IPS DF 6.9 (cell line): ENCODE data around the gene CEMIP2.
"Not testable (repeated sequence)": the region's sequence is repeated elsewhere in the genome, so short reads cannot be mapped to it uniquely, and the experiment has no call there.

Experiments used
- DNase-seq: peaks from one replicate; pipeline ENCODE4 v3.0.0-alpha.2; 2013; ENCODE audit warnings: low read depth, low spot score
- H3K27ac ChIP-seq: one replicate; pipeline ENCODE4 v1.5.1; 2013; ENCODE audit warnings: low read length, control low read depth
- H3K27me3 ChIP-seq: 2 replicates; pipeline ENCODE4 v1.6.1; 2013; ENCODE audit warnings: mild to moderate bottlenecking, low read length; ENCODE audit not compliant: control insufficient read depth, insufficient read depth
- H3K36me3 ChIP-seq: 2 replicates; pipeline ENCODE4 v1.6.1; 2013; ENCODE audit warnings: low read length; ENCODE audit not compliant: control insufficient read depth, insufficient read depth
- H3K4me1 ChIP-seq: 2 replicates; pipeline ENCODE4 v1.6.1; 2013; ENCODE audit warnings: low read length; ENCODE audit not compliant: control insufficient read depth, insufficient read depth
- H3K4me3 ChIP-seq: 2 replicates; pipeline ENCODE4 v1.5.1; 2013; ENCODE audit warnings: mild to moderate bottlenecking, low read length
- H3K9me3 ChIP-seq: 2 replicates; pipeline ENCODE4 v1.6.1; 2013; ENCODE audit warnings: low read length, inconsistent platforms; ENCODE audit not compliant: control insufficient read depth, insufficient read depth
- WGBS: extraction: QIAGEN DNeasy Blood & Tissue Kit; methylation state at CpG from one replicate; pipeline ENCODE4 v1.1.7; 2013; ENCODE audit warnings: mixed read lengths, missing lambda C conversion rate; ENCODE audit not compliant: insufficient read length, insufficient coverage; 5-methylcytosine and 5-hydroxymethylcytosine counted together

The CEMIP2 gene

GRCh38 chr9:71669284-71669995 lies 98.9 kb downstream of the CEMIP2 start:
- WGBS, result no CpG with 5 or more reads among the region's 3 CpGs
- H3K4me3 ChIP-seq, result no peak overlapping the region
- H3K9me3 ChIP-seq, result no peaks in the 10 kb centered on the region
- no peaks in the 10 kb centered on the region for H3K27me3 ChIP-seq
- DNase-seq, result no peak
- no peak overlapping the region for H3K27ac ChIP-seq
- H3K4me1 ChIP-seq, result no peaks in the 10 kb centered on the region
- no peaks in the 10 kb centered on the region for H3K36me3 ChIP-seq

GRCh38 chr9:71668717-71669116 lies 99.6 kb downstream of the CEMIP2 start:
- Histone ChIP-seq H3K27me3 (no peaks in the 10 kb centered on the region), H3K4me3 (no peak overlapping the region), H3K4me1 (no peaks in the 10 kb centered on the region), H3K36me3 (no peaks in the 10 kb centered on the region), H3K9me3 (no peaks in the 10 kb centered on the region), H3K27ac (no peak overlapping the region)
- no peak for DNase-seq
- WGBS, result no CpG with 5 or more reads among the region's 2 CpGs

GRCh38 chr9:71665247-71665646 lies 103.1 kb downstream of the CEMIP2 start:
- WGBS, result no CpG with 5 or more reads among the region's 5 CpGs
- H3K27ac ChIP-seq, result no peak overlapping the region
- no peaks in the 10 kb centered on the region for H3K36me3 ChIP-seq
- no peaks in the 10 kb centered on the region for H3K9me3 ChIP-seq
- no peak overlapping the region for H3K4me3 ChIP-seq
- H3K27me3 ChIP-seq, result no peaks in the 10 kb centered on the region
- peaks cover 3% of the 10 kb centered on the region; the same call in 1 of the 2 replicates for H3K4me1 ChIP-seq
- no peak for DNase-seq

GRCh38 chr9:71664566-71664965 lies 103.7 kb downstream of the CEMIP2 start:
- Histone ChIP-seq H3K27ac (no peak overlapping the region), H3K4me3 (no peak overlapping the region), H3K27me3 (no peaks in the 10 kb centered on the region), H3K36me3 (no peaks in the 10 kb centered on the region), H3K4me1 (peaks cover 3% of the 10 kb centered on the region; the same call in 1 of the 2 replicates), H3K9me3 (no peaks in the 10 kb centered on the region)
- DNase-seq, result no peak
- no CpG with 5 or more reads among the region's 3 CpGs for WGBS

GRCh38 chr9:71663931-71664459 lies 104.3 kb downstream of the CEMIP2 start:
- Histone ChIP-seq H3K4me1 (peaks cover 3% of the 10 kb centered on the region; the same call in 1 of the 2 replicates), H3K27ac (no peak overlapping the region), H3K4me3 (no peak overlapping the region), H3K36me3 (no peaks in the 10 kb centered on the region), H3K9me3 (no peaks in the 10 kb centered on the region), H3K27me3 (no peaks in the 10 kb centered on the region)
- no CpG with 5 or more reads among the region's 4 CpGs for WGBS
- DNase-seq, result no peak

GRCh38 chr9:71663216-71663615 lies 105.1 kb downstream of the CEMIP2 start:
- H3K4me3 ChIP-seq, result no peak overlapping the region

GRCh38 chr9:71662082-71662481 lies 106.2 kb downstream of the CEMIP2 start:
- no CpG with 5 or more reads among the region's 3 CpGs for WGBS
- Histone ChIP-seq H3K9me3 (no peaks in the 10 kb centered on the region), H3K27ac (no peak overlapping the region), H3K27me3 (no peaks in the 10 kb centered on the region), H3K4me1 (peaks cover 3% of the 10 kb centered on the region; the same call in 1 of the 2 replicates), H3K36me3 (no peaks in the 10 kb centered on the region), H3K4me3 (no peak overlapping the region)
- no peak for DNase-seq

More at GRCh38 chr9:71663216-71663615, 105.1 kb downstream of the CEMIP2 start:
- H3K9me3 ChIP-seq, result no peaks in the 10 kb centered on the region
- H3K27me3 ChIP-seq, result no peaks in the 10 kb centered on the region
- no peak for DNase-seq
- H3K36me3 ChIP-seq, result no peaks in the 10 kb centered on the region
- peaks cover 3% of the 10 kb centered on the region; the same call in 1 of the 2 replicates for H3K4me1 ChIP-seq
- H3K27ac ChIP-seq, result no peak overlapping the region
- no CpG with 5 or more reads among the region's 2 CpGs for WGBS

GRCh38 chr9:71657276-71657675 lies 111.0 kb downstream of the CEMIP2 start:
- not testable (repeated sequence) for H3K36me3 ChIP-seq, H3K27ac ChIP-seq, H3K9me3 ChIP-seq, H3K27me3 ChIP-seq, H3K4me3 ChIP-seq, DNase-seq, H3K4me1 ChIP-seq
- no CpG with 5 or more reads among the region's 4 CpGs for WGBS

GRCh38 chr9:71656496-71656895 lies 111.8 kb downstream of the CEMIP2 start:
- Histone ChIP-seq H3K4me3 (no peak overlapping the region), H3K27ac (no peak overlapping the region), H3K4me1 (no peaks in the 10 kb centered on the region), H3K9me3 (no peaks in the 10 kb centered on the region), H3K36me3 (no peaks in the 10 kb centered on the region; the same call in 1 of the 2 replicates), H3K27me3 (no peaks in the 10 kb centered on the region)
- WGBS, result no CpG with 5 or more reads among the region's 1 CpG
- DNase-seq, result no peak

GRCh38 chr9:71655778-71656177 lies 112.5 kb downstream of the CEMIP2 start:
- Histone ChIP-seq H3K27me3 (no peaks in the 10 kb centered on the region), H3K9me3 (no peaks in the 10 kb centered on the region), H3K4me1 (no peaks in the 10 kb centered on the region), H3K27ac (no peak overlapping the region), H3K4me3 (no peak overlapping the region), H3K36me3 (no peaks in the 10 kb centered on the region; the same call in 1 of the 2 replicates)
- WGBS, result no CpG with 5 or more reads among the region's 1 CpG
- no peak for DNase-seq

- no peaks in the 10 kb centered on the region for H3K27me3 ChIP-seq
- WGBS, result no CpG with 5 or more reads among the region's 6 CpGs
- no peaks in the 10 kb centered on the region; the same call in 1 of the 2 replicates for H3K36me3 ChIP-seq
- H3K4me3 ChIP-seq, result no peak overlapping the region
- H3K27ac ChIP-seq, result no peak overlapping the region
- no peak for DNase-seq
- no peaks in the 10 kb centered on the region for H3K9me3 ChIP-seq
- no peaks in the 10 kb centered on the region for H3K4me1 ChIP-seq
These were observed 113.2 kb downstream of the CEMIP2 start for GRCh38 chr9:71655141-71655540.
